HCT116 (cell line): ENCODE measurements around the gene DENND1A. TPM values are rescaled to one million over a fixed set of nuclear protein-coding genes. Genes with fewer than 3 reads are reported as not detected.

Source experiments
- ATAC-seq: fragments of 200-7000 bp; cut with Tn5 transposase; 2 replicates; pipeline ENCODE4 v1.9.1; 2020; ENCODE audit warnings: mild to moderate bottlenecking, moderate library complexity
- BruUV-seq: library from RNA; stranded (reverse); fragments of 400-500 nt; replicated peaks from 2 replicates; lab custom pipeline; 2021; lab: Mats Ljungman, UMichigan
- CTCF ChIA-PET: fragments of 300-600 bp; sonication (Branson Sonifier 250); formaldehyde crosslinking; loops from one replicate; lab custom pipeline; 2021; ENCODE audit warnings: antibody characterized with exemption; lab: Charles Lee
- POLR2A ChIA-PET: fragments of 300-600, 350-600 bp; sonication (Branson Sonifier 250); formaldehyde crosslinking; loops from one replicate; lab custom pipeline; 2021; ENCODE audit warnings: antibody characterized with exemption; lab: Charles Lee
- RAD21 ChIA-PET, 2 experiments: fragments of 300-600 bp; sonication (Branson Sonifier 250); formaldehyde crosslinking; loops; one replicate each; lab custom pipeline; 2023; ENCODE audit warnings: low total read pairs in 2 of 2; ENCODE audit not compliant: uncharacterized antibody in 2 of 2, unreplicated experiment in 2 of 2, low non-redundant PET in 1 of 2; lab: Charles Lee
- DNase-seq: peaks from one replicate; pipeline ENCODE4 v3.0.0-alpha.2; 2010; ENCODE audit warnings: low read depth, low spot score
- H2AFZ ChIP-seq: fragments of 200-600 bp; shearing (Covaris generic), sonication (generic); 2 replicates; pipeline ENCODE4 v1.6.1; 2017; ENCODE audit warnings: low read depth, mixed run types, mixed read lengths, antibody characterized with exemption, low read length; ENCODE audit not compliant: poor library complexity, severe bottlenecking
- H3K27ac ChIP-seq: 2 replicates; pipeline ENCODE4 v1.5.1; 2012; ENCODE audit warnings: low read depth, low read length
- H3K27me3 ChIP-seq: fragments of 200-600 bp; sonication (generic); 2 replicates; pipeline ENCODE4 v1.6.1; 2016; ENCODE audit warnings: mixed run types, low read length, mixed read lengths; ENCODE audit not compliant: insufficient read depth
- H3K36me3 ChIP-seq, 2 experiments: fragments of 200-500 bp in 1 of 2; fragments of 200-600 bp in 1 of 2; sonication (Bioruptor generic) in 1 of 2; sonication (generic) in 1 of 2; 2 replicates each; pipeline versions ENCODE4 v1.5.1 to v1.6.1; 2014 to 2016; ENCODE audit warnings: low read length in 2 of 2, inconsistent platforms in 1 of 2, mixed read lengths in 1 of 2, mixed run types in 1 of 2; ENCODE audit not compliant: insufficient read depth in 2 of 2, control insufficient read depth in 1 of 2
- H3K4me1 ChIP-seq, 2 experiments: fragments of 200-600 bp in 1 of 2; sonication (generic) in 1 of 2; 2 replicates each; pipeline versions ENCODE4 v1.5.1 to v1.6.1; 2012 to 2017; ENCODE audit warnings: low read length in 2 of 2, inconsistent platforms in 1 of 2, mild to moderate bottlenecking in 1 of 2, mixed read lengths in 1 of 2, mixed run types in 1 of 2, moderate library complexity in 1 of 2; ENCODE audit not compliant: insufficient read depth in 2 of 2, control insufficient read depth in 1 of 2
- H3K4me2 ChIP-seq: fragments of 200-600 bp; sonication (generic); 2 replicates; pipeline ENCODE4 v1.6.1; 2017; ENCODE audit warnings: mixed run types, low read length, mixed read lengths
- H3K4me3 ChIP-seq, 2 experiments: fragments of 200-600 bp in 1 of 2; sonication (generic) in 1 of 2; replicated peaks in 1 of 2; 2 replicates each; pipeline ENCODE4 v1.5.1; 2011 to 2016; ENCODE audit warnings: low read length in 2 of 2, control low read depth in 1 of 2, low read depth in 1 of 2, mild to moderate bottlenecking in 1 of 2, mixed read lengths in 1 of 2, mixed run types in 1 of 2
- H3K79me2 ChIP-seq: fragments of 200-600 bp; sonication (generic); 2 replicates; pipeline ENCODE4 v1.6.1; 2017; ENCODE audit warnings: mild to moderate bottlenecking, mixed run types, low read length, moderate library complexity, mixed read lengths; ENCODE audit not compliant: insufficient read depth
- H3K9ac ChIP-seq: fragments of 200-600 bp; sonication (generic); 2 replicates; pipeline ENCODE4 v1.6.1; 2016; ENCODE audit warnings: low read length, mixed read lengths
- H3K9me2 ChIP-seq: fragments of 200-600 bp; sonication (generic), shearing (Covaris generic); 2 replicates; pipeline ENCODE4 v1.6.1; 2017; ENCODE audit warnings: mixed run types, mild to moderate bottlenecking, moderate library complexity; ENCODE audit not compliant: insufficient read depth
- H3K9me3 ChIP-seq, 2 experiments: fragments of 200-500 bp in 1 of 2; fragments of 200-600 bp in 1 of 2; sonication (Bioruptor generic) in 1 of 2; sonication (generic) in 1 of 2; 2 replicates each; pipeline ENCODE4 v1.6.1; 2014 to 2017; ENCODE audit warnings: low read length in 2 of 2, mixed read lengths in 2 of 2, inconsistent platforms in 1 of 2, low read depth in 1 of 2, mild to moderate bottlenecking in 1 of 2, mixed run types in 1 of 2, moderate library complexity in 1 of 2; ENCODE audit not compliant: control insufficient read depth in 1 of 2, insufficient read depth in 1 of 2
- H4K20me1 ChIP-seq: fragments of 200-600 bp; sonication (generic), shearing (Covaris generic); 2 replicates; pipeline ENCODE4 v1.6.1; 2017; ENCODE audit warnings: mixed run types, mild to moderate bottlenecking, moderate library complexity; ENCODE audit not compliant: insufficient read depth
- ATF3 ChIP-seq: IDR thresholded peaks from 2 replicates; pipeline ENCODE4 v1.6.1; 2012
- CEBPB ChIP-seq: IDR thresholded peaks from 2 replicates; pipeline ENCODE4 v1.6.1; 2012; ENCODE audit warnings: low read depth
- CTCF ChIP-seq, 3 experiments: fragments of 200-600 bp in 1 of 3; sonication (generic) in 1 of 3; IDR thresholded peaks in 2 of 3; conservative IDR thresholded peaks in 1 of 3; 2 replicates each; pipeline ENCODE4 v1.5.1; 2012 to 2017; ENCODE audit warnings: low read depth in 2 of 3, low read length in 2 of 3, antibody characterized with exemption in 1 of 3, borderline replicate concordance in 1 of 3, control low read depth in 1 of 3, mild to moderate bottlenecking in 1 of 3, mixed read lengths in 1 of 3, mixed run types in 1 of 3, moderate library complexity in 1 of 3; ENCODE audit not compliant: insufficient read depth in 1 of 3
- ELF1 ChIP-seq: IDR thresholded peaks from 2 replicates; pipeline ENCODE4 v1.6.1; 2012; ENCODE audit warnings: low read depth, borderline replicate concordance
- EZH2 ChIP-seq: fragments of 200-600 bp; sonication (generic); IDR thresholded peaks from 2 replicates; pipeline ENCODE4 v1.6.1; 2017; ENCODE audit warnings: antibody characterized with exemption, mixed run types
- EZH2phosphoT487 ChIP-seq: fragments of 200-600 bp; IDR thresholded peaks from 2 replicates; pipeline ENCODE4 v1.6.1; 2018; ENCODE audit warnings: antibody characterized with exemption, borderline replicate concordance
- JUND ChIP-seq: IDR thresholded peaks from 2 replicates; pipeline ENCODE4 v1.6.1; 2012
- POLR2AphosphoS5 ChIP-seq: IDR thresholded peaks from 2 replicates; pipeline ENCODE4 v1.6.1; 2011; ENCODE audit warnings: mild to moderate bottlenecking, low read depth, low read length, moderate library complexity
- REST ChIP-seq: IDR thresholded peaks from 2 replicates; pipeline ENCODE4 v1.6.1; 2012; ENCODE audit warnings: low read depth
- SIN3A ChIP-seq: IDR thresholded peaks from 2 replicates; pipeline ENCODE4 v1.6.1; 2012; ENCODE audit warnings: low read depth
- SP1 ChIP-seq: IDR thresholded peaks from 2 replicates; pipeline ENCODE4 v1.6.1; 2012; ENCODE audit warnings: low read depth
- SRF ChIP-seq: IDR thresholded peaks from 2 replicates; pipeline ENCODE4 v1.6.1; 2012; ENCODE audit warnings: low read depth
- TCF7L2 ChIP-seq: IDR thresholded peaks from 2 replicates; pipeline ENCODE4 v1.7.0; 2011; ENCODE audit warnings: borderline replicate concordance, inconsistent platforms; ENCODE audit not compliant: insufficient read depth, insufficient read length; ENCODE audit errors: extremely low read depth
- YY1 ChIP-seq: IDR thresholded peaks from 2 replicates; pipeline ENCODE4 v1.6.1; 2011; ENCODE audit warnings: low read length, low read depth, moderate library complexity, mild to moderate bottlenecking; ENCODE audit not compliant: insufficient replicate concordance; ENCODE audit errors: extremely low read depth
- ZFX ChIP-seq: fragments of 450-650 bp; IDR thresholded peaks from 2 replicates; pipeline ENCODE4 v1.6.1; 2017
- ZNF274 ChIP-seq: fragments of 200-500 bp; sonication (Bioruptor generic); IDR thresholded peaks from 2 replicates; pipeline ENCODE4 v1.6.1; 2014; ENCODE audit warnings: mild to moderate bottlenecking, low read depth, low read length, inconsistent platforms
- intact Hi-C: fragments of 100-400 bp; cut with micrococcal nuclease; formaldehyde crosslinking; loops from 2 replicates; pipeline ENCODE4 v1.10.0; 2022
- total RNA-seq: library from RNA; stranded (reverse); gene quantifications from one replicate; pipeline ENCODE4 v1.2.1, GENCODE V29; 2021; ENCODE audit not compliant: unreplicated experiment

The DENND1A gene
- total RNA-seq, 1 experiment from 2014 or later: 33.0 TPM

GRCh38 chr9:123345567-123345955 is 584.4 kb downstream of the DENND1A start:
- Histone ChIP-seq H4K20me1 (no peaks in the 10 kb centered on the region), H3K4me3 (no peak overlapping the region), H3K27me3 (no peaks in the 10 kb centered on the region), H3K79me2 (no peaks in the 10 kb centered on the region), H2AFZ (no peak overlapping the region), H3K27ac (no peak overlapping the region), H3K9ac (no peak overlapping the region), H3K4me1 (peaks cover 0 to 13% of the 10 kb centered on the region in 2 experiments; a peak in 1 of 4 replicates), H3K36me3 (no peaks in the 10 kb centered on the region), H3K4me2 (no peak overlapping the region), H3K9me2 (no peaks in the 10 kb centered on the region), H3K9me3 (no peaks in the 10 kb centered on the region; a peak in 1 of 4 replicates)
- intact Hi-C loops: loop anchor here (5.0 to 10.0 kb wide), 2 partner anchors 533 to 991 kb away; no protein-coding TSS in a partner anchor
- TF ChIP-seq JUND (no peak), ZNF274 (no peak), REST (no peak), ELF1 (no peak), POLR2AphosphoS5 (no peak), TCF7L2 (no peak), EZH2 (no peak), SRF (no peak), SP1 (no peak), SIN3A (no peak), YY1 (no peak), CTCF (IDR thresholded peaks at IDR 0.05 in 2 of 3, conservative IDR thresholded peaks at IDR 0.05 in 1 of 3; ENCODE audit: borderline replicate concordance in 1 of 3, insufficient read depth in 1 of 3, low read depth in 2 of 3, low read length in 2 of 3) (no peak), CEBPB (no peak), EZH2phosphoT487 (no peak), ATF3 (no peak), ZFX (no peak)
- ChIA-PET RAD21 (no interaction called here), CTCF (no interaction called here), POLR2A (no interaction called here)
- no peak for DNase-seq
- no peak for ATAC-seq
- no TSS peak for BruUV-seq
